ENCODE data around the gene PI3.

- TF ChIP-seq HDGF (IDR thresholded peaks at IDR 0.05; ENCODE audit: borderline replicate concordance) (no peak), FOXM1 (IDR thresholded peaks at IDR 0.05; ENCODE audit: borderline replicate concordance) (no peak), FOXK2 (IDR thresholded peaks at IDR 0.05) (no peak)
Observed at GRCh38 chr20:45138561-45139300, 36.0 kb upstream of the PI3 start.
